ENCODE measurements around the gene MLNR.

MLNR gene, protein sequence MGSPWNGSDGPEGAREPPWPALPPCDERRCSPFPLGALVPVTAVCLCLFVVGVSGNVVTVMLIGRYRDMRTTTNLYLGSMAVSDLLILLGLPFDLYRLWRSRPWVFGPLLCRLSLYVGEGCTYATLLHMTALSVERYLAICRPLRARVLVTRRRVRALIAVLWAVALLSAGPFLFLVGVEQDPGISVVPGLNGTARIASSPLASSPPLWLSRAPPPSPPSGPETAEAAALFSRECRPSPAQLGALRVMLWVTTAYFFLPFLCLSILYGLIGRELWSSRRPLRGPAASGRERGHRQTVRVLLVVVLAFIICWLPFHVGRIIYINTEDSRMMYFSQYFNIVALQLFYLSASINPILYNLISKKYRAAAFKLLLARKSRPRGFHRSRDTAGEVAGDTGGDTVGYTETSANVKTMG

DNA sequence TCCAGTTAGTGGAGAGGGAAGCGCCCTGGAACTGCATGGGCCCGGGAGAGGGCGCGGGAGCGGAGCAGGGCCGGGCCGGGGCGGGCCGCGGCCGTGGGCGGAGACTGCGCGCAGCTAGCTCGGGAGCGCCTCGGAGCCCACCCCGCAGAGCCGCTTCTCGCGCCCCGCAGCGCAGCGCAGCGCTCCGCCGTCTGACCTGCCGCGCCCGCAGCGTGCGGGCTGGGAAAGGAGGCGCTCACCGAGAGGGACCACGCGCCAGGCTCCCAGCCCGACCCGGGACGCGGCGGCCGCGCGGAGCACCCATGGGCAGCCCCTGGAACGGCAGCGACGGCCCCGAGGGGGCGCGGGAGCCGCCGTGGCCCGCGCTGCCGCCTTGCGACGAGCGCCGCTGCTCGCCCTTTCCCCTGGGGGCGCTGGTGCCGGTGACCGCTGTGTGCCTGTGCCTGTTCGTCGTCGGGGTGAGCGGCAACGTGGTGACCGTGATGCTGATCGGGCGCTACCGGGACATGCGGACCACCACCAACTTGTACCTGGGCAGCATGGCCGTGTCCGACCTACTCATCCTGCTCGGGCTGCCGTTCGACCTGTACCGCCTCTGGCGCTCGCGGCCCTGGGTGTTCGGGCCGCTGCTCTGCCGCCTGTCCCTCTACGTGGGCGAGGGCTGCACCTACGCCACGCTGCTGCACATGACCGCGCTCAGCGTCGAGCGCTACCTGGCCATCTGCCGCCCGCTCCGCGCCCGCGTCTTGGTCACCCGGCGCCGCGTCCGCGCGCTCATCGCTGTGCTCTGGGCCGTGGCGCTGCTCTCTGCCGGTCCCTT lies at the start of gene MLNR:
MLNR (plus strand) TSS at position 303 of the 820 bp plus-strand sequence; CDS start at position 303, 0 bp downstream.
- no peak within 1 kb of the TSS for H3K27ac ChIP-seq
- TF ChIP-seq, protein P1, sequence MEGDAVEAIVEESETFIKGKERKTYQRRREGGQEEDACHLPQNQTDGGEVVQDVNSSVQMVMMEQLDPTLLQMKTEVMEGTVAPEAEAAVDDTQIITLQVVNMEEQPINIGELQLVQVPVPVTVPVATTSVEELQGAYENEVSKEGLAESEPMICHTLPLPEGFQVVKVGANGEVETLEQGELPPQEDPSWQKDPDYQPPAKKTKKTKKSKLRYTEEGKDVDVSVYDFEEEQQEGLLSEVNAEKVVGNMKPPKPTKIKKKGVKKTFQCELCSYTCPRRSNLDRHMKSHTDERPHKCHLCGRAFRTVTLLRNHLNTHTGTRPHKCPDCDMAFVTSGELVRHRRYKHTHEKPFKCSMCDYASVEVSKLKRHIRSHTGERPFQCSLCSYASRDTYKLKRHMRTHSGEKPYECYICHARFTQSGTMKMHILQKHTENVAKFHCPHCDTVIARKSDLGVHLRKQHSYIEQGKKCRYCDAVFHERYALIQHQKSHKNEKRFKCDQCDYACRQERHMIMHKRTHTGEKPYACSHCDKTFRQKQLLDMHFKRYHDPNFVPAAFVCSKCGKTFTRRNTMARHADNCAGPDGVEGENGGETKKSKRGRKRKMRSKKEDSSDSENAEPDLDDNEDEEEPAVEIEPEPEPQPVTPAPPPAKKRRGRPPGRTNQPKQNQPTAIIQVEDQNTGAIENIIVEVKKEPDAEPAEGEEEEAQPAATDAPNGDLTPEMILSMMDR (conservative IDR thresholded peaks at IDR 0.05; ENCODE audit: low read depth) = no peak
- POLR2A ChIA-PET (ENCODE audit: low non-redundant PET) = no interaction called here
- CTCF ChIA-PET = no interaction called here
- DNase-seq (ENCODE audit: low spot score) = no peak

DNA sequence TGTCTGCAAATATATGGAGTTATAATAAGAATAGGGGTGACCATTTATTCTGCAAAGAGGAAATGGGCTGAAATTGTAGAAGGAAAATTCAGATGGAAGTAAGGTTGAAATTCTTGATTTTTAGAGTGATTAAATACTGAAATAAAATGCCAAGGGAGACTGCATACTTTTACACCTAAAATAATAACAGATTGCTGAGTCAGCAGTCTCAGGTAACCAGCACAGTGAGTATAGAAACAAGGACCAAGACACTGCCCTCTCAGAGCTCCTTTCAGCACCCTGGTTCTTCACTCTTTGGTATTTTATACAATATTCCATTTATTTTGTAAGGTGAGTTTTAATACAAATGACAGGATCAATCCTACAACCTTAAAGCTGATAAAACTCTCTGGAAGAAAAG lies 48.8 kb upstream of the MLNR start:
- TF ChIP-seq, protein P1 (conservative IDR thresholded peaks at IDR 0.05; ENCODE audit: low read depth) = no peak
- no peak for DNase-seq (ENCODE audit: low spot score)
- no peak overlapping the region for H3K27ac ChIP-seq
- ChIA-PET POLR2A (ENCODE audit: low non-redundant PET) (no interaction called here), CTCF (no interaction called here)

DNA sequence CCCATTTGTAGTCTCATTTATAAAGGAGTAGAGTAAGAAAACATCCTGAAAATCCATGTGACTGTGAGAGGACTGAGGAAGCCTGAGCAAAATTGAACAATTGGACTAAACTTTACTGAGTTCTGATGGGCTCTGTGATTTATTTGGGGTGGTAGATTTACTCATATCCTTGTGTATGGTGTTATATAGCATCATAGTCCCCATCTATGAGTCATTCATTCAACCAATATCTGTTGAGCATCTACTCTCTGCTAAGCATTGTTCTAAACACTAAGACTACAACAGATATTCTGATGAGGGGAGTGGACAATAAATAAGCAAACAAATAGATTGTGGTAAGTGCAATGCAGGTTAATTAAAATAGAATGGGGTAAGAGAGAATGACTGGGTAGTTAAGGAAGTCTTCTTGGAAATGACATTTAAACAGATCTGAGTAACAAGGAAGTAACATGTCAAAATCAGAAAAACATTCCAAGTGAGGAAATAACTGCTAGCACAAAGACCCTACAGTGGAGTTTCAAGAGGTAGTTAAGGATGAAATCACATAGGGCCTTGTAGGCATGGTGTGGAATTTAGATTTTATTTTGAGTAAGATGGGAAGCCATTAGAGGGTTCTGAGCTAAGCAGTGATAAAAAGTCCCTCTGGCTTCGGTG lies 36.3 kb upstream of the MLNR start:
- CTCF ChIA-PET = no interaction called here
- H3K27ac ChIP-seq = no peak overlapping the region
- no peak for DNase-seq (ENCODE audit: low spot score)
- TF ChIP-seq, protein P1 (conservative IDR thresholded peaks at IDR 0.05; ENCODE audit: low read depth) = no peak
- POLR2A ChIA-PET (ENCODE audit: low non-redundant PET) = no interaction called here

DNA sequence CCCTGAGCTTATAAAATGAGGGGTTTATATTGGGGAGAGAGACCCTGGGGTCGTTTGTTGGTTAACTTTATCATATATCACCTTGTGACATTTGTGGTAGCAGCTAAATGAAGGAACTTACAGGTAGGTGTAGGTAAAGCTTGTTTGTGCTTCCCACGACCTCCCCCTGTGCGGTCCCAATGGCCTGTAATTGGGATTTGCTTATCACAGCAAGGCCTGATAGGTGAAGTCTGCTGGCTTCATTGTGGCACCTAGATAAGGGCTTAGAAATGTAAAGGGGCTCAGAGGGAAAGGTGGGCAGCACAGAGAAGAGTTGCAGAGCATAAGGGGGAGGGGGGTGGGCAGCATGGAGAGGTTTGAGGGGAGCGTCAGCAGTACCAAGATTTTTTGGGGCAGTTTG lies 35.5 kb upstream of the MLNR start:
- no peak overlapping the region for H3K27ac ChIP-seq
- CTCF ChIA-PET = interaction anchor here (0.6 kb wide), 1 partner anchor 523 kb away, joined by 3 read pairs; no protein-coding TSS in a partner anchor

DNA sequence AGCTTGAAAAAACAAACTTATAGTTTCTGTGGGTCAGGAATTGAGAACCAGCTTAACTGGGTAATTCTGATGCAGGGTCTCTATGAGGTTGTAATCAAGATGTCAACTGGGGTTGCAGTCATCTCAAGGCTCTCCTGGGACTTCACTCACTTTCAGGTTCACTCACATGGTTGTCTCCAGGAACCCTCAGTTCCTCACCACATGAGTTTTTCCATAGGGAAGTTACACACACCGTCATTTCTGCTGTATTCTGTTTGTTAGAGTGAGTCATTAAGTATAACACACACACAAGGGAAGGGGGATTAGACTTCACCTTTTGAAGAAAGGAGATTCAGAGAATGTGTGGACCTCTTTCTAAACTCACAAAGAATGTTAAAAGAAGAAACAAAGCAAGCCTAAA lies 34.9 kb upstream of the MLNR start:
- H3K27ac ChIP-seq = no peak overlapping the region
- no peak for DNase-seq (ENCODE audit: low spot score)
- POLR2A ChIA-PET (ENCODE audit: low non-redundant PET) = no interaction called here
- TF ChIP-seq, protein P1 (conservative IDR thresholded peaks at IDR 0.05; ENCODE audit: low read depth) = no peak
- CTCF ChIA-PET = no interaction called here

More for the DNA sequence above, 35.5 kb upstream of the MLNR start:
- DNase-seq (ENCODE audit: low spot score) = no peak
- TF ChIP-seq, protein P1 (conservative IDR thresholded peaks at IDR 0.05; ENCODE audit: low read depth) = no peak
- POLR2A ChIA-PET (ENCODE audit: low non-redundant PET) = no interaction called here

DNA sequence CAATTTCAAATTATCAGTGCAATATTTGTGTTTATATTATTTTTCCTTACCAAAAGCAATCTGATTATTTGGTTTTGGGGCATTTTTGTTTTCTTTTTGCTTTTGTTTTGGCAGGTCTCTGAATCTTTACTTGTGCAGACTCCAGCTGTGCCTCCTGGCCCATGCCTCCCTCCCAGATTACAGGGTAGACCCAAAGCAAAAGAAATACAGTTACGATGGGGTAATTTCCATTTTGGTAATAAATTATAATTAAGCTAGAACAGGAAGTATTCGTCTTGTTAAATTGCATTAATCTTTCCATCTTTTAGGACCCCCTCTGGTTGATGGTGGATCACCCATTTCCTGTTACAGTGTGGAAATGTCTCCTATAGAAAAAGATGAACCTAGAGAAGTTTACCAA lies 29.2 kb upstream of the MLNR start:
- ChIA-PET CTCF (no interaction called here), POLR2A (ENCODE audit: low non-redundant PET) (no interaction called here)
- TF ChIP-seq, protein P1 (conservative IDR thresholded peaks at IDR 0.05; ENCODE audit: low read depth) = no peak
- no peak overlapping the region for H3K27ac ChIP-seq
- DNase-seq (ENCODE audit: low spot score) = no peak

Measured in RWPE1 (cell line).